HPDE6-E6E7 (cell line): Measurements from ENCODE around the gene BTBD3.

Experiments
- DNase-seq: peaks from one replicate; pipeline ENCODE4 v3.0.0; 2011; ENCODE audit warnings: missing footprints; ENCODE audit errors: extremely low spot score

Gene BTBD3

DNA sequence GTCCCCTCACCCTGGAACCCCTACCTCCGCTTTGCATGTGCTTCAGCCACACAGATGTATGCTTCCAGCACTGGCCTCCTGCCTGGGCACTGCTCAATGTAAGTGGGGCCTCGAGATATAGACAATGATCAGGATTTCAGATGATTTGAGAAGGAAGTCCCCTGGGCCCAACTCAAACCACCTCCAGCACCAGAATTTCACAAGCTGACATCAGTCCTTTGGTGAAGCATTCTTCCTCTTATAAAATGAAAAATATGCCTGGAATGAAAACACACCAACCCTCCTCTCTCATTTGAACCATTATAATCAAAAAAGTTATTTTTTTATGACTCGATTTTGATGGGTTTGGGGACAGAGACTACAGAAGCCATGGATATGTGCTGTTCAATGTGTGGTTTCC, 48.5 kb downstream of the BTBD3 start:
- no peak for DNase-seq

DNA sequence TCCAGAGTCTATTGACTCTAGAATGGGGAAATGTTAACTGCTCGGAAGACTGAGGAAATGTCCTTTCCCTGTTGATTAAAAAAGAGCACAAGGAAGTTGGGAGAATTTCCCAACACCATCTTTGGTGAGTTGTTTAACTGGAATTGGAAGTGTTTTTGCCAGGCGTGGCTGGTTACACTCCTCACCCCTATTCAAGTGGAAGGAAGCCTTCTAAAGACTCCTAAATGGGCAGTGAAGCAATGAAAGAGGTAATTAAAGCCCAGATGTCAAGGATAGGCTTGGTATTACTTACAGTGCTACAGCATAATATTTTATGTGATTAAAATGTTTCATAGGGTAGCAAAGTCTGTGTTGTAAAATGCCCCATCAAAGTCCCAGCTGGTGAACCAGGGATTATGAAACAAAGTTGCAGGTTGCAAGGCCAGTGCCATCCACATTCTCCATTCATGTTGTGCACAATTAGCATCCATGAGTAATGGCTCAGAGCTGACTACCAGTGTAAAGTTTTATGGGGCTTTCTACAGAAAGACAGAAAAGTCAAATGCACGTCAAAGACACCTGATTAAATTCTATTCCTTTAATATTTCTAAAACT, 52.6 kb downstream of the BTBD3 start:
- no peak for DNase-seq

DNA sequence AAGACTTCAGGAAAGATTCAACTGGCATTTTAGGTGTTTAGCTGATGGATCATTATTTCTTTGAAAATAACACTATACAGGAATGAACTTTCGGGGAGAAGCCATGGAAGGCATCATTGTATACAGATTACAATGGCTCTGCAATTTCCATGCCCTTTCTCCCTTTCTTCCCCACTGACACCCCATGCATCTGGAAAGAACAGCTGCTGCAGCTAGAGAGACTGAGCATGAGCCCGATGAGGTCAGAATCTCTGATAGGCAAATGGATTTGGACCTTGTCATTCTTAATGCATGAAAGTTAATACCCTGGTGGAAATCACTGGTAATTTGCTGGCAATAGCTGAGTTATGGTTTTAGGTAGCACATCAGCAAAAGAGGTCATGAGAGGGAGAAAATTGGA, 54.8 kb downstream of the BTBD3 start:
- no peak for DNase-seq
